Endodermal cell (in vitro differentiated cells): ENCODE measurements around the gene CHN2. TPM values are rescaled to one million over a fixed set of nuclear protein-coding genes. Genes with fewer than 3 reads are reported as not detected.

Experiments
- DNase-seq: peaks from one replicate; pipeline ENCODE4 v3.0.0-alpha.2; 2017
- H3K27ac ChIP-seq: 2 replicates; pipeline ENCODE4 v1.5.1; 2013; ENCODE audit warnings: mild to moderate bottlenecking, low read depth, low read length, moderate library complexity
- H3K27me3 ChIP-seq: 2 replicates; pipeline ENCODE4 v1.6.1; 2013; ENCODE audit warnings: mild to moderate bottlenecking, low read length, moderate library complexity; ENCODE audit not compliant: insufficient read depth, control insufficient read depth, poor library complexity, severe bottlenecking
- H3K36me3 ChIP-seq: 2 replicates; pipeline ENCODE4 v1.7.0; 2013; ENCODE audit warnings: mild to moderate bottlenecking, low read length, moderate library complexity; ENCODE audit not compliant: control insufficient read depth, insufficient read depth
- H3K4me1 ChIP-seq: one replicate; pipeline ENCODE4 v1.7.0; 2013; ENCODE audit warnings: low read length; ENCODE audit not compliant: control insufficient read depth, insufficient read depth
- H3K4me3 ChIP-seq: 2 replicates; pipeline ENCODE4 v1.5.1; 2013; ENCODE audit warnings: mild to moderate bottlenecking, low read length, moderate library complexity
- H3K9ac ChIP-seq: 2 replicates; pipeline ENCODE4 v1.6.1; 2013; ENCODE audit warnings: mild to moderate bottlenecking, low read length, moderate library complexity; ENCODE audit not compliant: poor library complexity, severe bottlenecking; ENCODE audit errors: extremely low read depth
- H3K9me3 ChIP-seq: 2 replicates; pipeline ENCODE4 v1.6.1; 2013; ENCODE audit warnings: mild to moderate bottlenecking, low read length, moderate library complexity; ENCODE audit not compliant: control insufficient read depth
- H3K27ac Mint-ChIP-seq: 2 replicates; pipeline ENCODE4 v1.8.0; 2020; ENCODE audit warnings: mixed read lengths
- H3K27me3 Mint-ChIP-seq: 2 replicates; pipeline ENCODE4 v1.8.0; 2021; ENCODE audit warnings: mild to moderate bottlenecking, mixed read lengths; ENCODE audit not compliant: insufficient read depth
- H3K36me3 Mint-ChIP-seq: 2 replicates; pipeline ENCODE4 v1.8.0; 2020; ENCODE audit warnings: low read depth, mixed read lengths
- H3K4me1 Mint-ChIP-seq: 2 replicates; pipeline ENCODE4 v1.8.0; 2020; ENCODE audit warnings: mixed read lengths
- H3K4me3 Mint-ChIP-seq: 2 replicates; pipeline ENCODE4 v1.8.0; 2020; ENCODE audit warnings: mild to moderate bottlenecking, moderate library complexity, mixed read lengths
- H3K9me3 Mint-ChIP-seq: 2 replicates; pipeline ENCODE4 v1.8.0; 2020; ENCODE audit warnings: mild to moderate bottlenecking, mixed read lengths
- CTCF ChIP-seq: fragments of 200-600 bp; sonication (generic); conservative IDR thresholded peaks from 2 replicates; pipeline ENCODE4 v1.5.0; 2021; ENCODE audit warnings: antibody characterized with exemption, mild to moderate bottlenecking
- WGBS, 2 experiments: methylation state at CpG; one replicate each; pipeline versions ENCODE4 v1.1.5 to v1.1.7; 2013; ENCODE audit warnings: missing lambda C conversion rate in 2 of 2, mixed read lengths in 1 of 2; ENCODE audit not compliant: insufficient coverage in 1 of 2, insufficient read length in 1 of 2; 5-methylcytosine and 5-hydroxymethylcytosine counted together
- total RNA-seq, 2 donors: library from RNA; stranded (reverse); fragmentation: NEBNext Ultra II Directional in 1 of 2; extraction: Animal tissue kit (Norgen Biotek cat#: 25700) in 1 of 2; gene quantifications; 2 replicates in 1 of 2; 3 replicates in 1 of 2; pipeline ENCODE4 v1.2.1, GENCODE V29; 2021

The CHN2 gene
- total RNA-seq, 2 donors from 2014 or later, result 14.0 to 14.1 TPM

- Mint-ChIP-seq H3K4me3 (no peak overlapping the region), H3K27ac (no peak overlapping the region), H3K4me1 (peaks cover 38% of the 10 kb centered on the region), H3K36me3 (no peaks in the 10 kb centered on the region), H3K27me3 (peaks cover 39% of the 10 kb centered on the region), H3K9me3 (no peaks in the 10 kb centered on the region)
- Histone ChIP-seq H3K36me3 (no peaks in the 10 kb centered on the region), H3K4me1 (peaks cover 10% of the 10 kb centered on the region), H3K27ac (no peak overlapping the region), H3K27me3 (peaks cover 15% of the 10 kb centered on the region), H3K9ac (no peak overlapping the region), H3K9me3 (no peaks in the 10 kb centered on the region), H3K4me3 (no peak overlapping the region)
- no peak for DNase-seq
- 92% methylated on average over 2 to 3 of the region's 3 CpGs for WGBS, 2 experiments
- TF ChIP-seq CTCF, result no peak
These were observed 5.2 kb downstream of the CHN2 start for GRCh38 chr7:29199776-29200175.

GRCh38 chr7:29202651-29203069 is 8.1 kb downstream of the CHN2 start:
- no peaks in the 10 kb centered on the region for H3K27me3 ChIP-seq
- peaks cover 20% of the 10 kb centered on the region for H3K27me3 Mint-ChIP-seq
- H3K36me3 ChIP-seq, result no peaks in the 10 kb centered on the region
- no peak for TF ChIP-seq CTCF
- no peak overlapping the region for H3K4me3 Mint-ChIP-seq
- DNase-seq, result no peak
- H3K9ac ChIP-seq, result no peak overlapping the region
- 94 to 97% methylated on average over 3 to 5 of the region's 5 CpGs for WGBS, 2 experiments
- no peaks in the 10 kb centered on the region for H3K9me3 Mint-ChIP-seq
- no peaks in the 10 kb centered on the region for H3K9me3 ChIP-seq
- no peaks in the 10 kb centered on the region for H3K4me1 ChIP-seq
- H3K4me3 ChIP-seq, result no peak overlapping the region
- peaks cover 14% of the 10 kb centered on the region for H3K4me1 Mint-ChIP-seq
- H3K27ac ChIP-seq, result no peak overlapping the region
- no peak overlapping the region for H3K27ac Mint-ChIP-seq
- H3K36me3 Mint-ChIP-seq, result no peaks in the 10 kb centered on the region

GRCh38 chr7:29204491-29205272 is 10.1 kb downstream of the CHN2 start:
- Histone ChIP-seq H3K9ac (no peak overlapping the region), H3K4me1 (no peaks in the 10 kb centered on the region), H3K9me3 (no peaks in the 10 kb centered on the region), H3K27me3 (no peaks in the 10 kb centered on the region), H3K27ac (no peak overlapping the region), H3K4me3 (no peak overlapping the region), H3K36me3 (no peaks in the 10 kb centered on the region)
- TF ChIP-seq CTCF, result no peak
- Mint-ChIP-seq H3K4me3 (no peak overlapping the region), H3K9me3 (no peaks in the 10 kb centered on the region), H3K4me1 (peaks cover 12% of the 10 kb centered on the region), H3K27ac (no peak overlapping the region), H3K36me3 (no peaks in the 10 kb centered on the region), H3K27me3 (peaks cover 11% of the 10 kb centered on the region)
- DNase-seq, result no peak
- WGBS, 2 experiments, result 67 to 68% methylated on average over 3 to 6 of the region's 6 CpGs
